Measurements from ENCODE around the gene CARD19.

CARD19 gene

GRCh38 chr9:93064392-93065134 is 31.5 kb upstream of the CARD19 start:
- peak; percentile 38 for DNase-seq

DNA sequence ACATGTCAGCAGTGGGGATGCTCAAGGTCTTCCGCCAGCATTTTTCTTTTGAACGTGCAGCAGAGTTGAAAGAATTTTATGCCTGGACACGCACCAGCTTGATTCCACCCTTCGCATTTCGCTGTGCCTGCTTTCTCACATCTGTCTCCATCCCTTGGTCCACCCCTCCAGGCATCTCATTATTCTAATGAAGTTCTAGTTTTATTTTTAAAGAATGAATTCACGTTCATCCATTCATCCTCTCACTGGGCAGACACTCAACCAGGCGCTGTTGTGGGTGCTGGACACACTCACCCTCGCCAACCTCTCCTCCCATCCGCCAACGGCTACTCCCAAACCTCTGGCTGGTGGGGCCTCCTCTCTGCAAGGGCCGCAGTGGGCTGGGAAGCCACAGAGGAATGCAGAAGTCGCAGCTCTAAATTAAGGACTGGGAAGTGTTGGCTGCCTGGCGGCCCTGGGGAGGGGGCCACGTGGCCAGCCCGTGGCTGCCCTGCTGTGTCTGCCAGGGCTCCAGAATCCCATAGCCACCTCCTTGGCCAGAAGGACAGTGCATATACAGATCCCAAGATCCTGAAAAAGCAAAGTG is 30.8 kb upstream of the CARD19 start:
- DNase-seq: no peak

- DNase-seq: no peak
Measured at GRCh38 chr9:93066978-93067603, 28.9 kb upstream of the CARD19 start.

GRCh38 chr9:93068956-93069355 is 27.1 kb upstream of the CARD19 start:
- no peak for DNase-seq

DNA sequence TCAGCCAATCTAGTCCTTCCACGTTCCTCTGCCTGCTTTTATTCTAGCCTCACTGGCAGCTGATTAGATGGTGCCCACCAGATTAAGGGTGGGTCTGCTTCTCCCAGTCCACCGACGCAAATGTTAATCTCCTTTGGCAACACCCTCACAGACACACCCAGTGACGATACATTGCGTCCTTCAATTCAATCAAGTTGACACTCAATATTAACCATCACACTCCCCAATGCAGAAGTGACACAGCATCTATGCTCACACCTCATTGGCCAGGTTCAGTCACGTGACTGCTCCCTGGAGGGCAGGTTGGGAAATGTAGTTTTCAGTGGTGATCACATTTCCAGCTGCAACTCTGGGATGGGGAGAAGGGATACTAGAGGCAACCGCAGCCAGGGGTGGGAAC is 24.6 kb upstream of the CARD19 start:
- peak; percentile 72 for DNase-seq

GRCh38 chr9:93072383-93072795 is 23.6 kb upstream of the CARD19 start:
- peak; percentile 12 for DNase-seq

- DNase-seq: no peak
Measured at GRCh38 chr9:93076101-93076791, 19.8 kb upstream of the CARD19 start.

DNA sequence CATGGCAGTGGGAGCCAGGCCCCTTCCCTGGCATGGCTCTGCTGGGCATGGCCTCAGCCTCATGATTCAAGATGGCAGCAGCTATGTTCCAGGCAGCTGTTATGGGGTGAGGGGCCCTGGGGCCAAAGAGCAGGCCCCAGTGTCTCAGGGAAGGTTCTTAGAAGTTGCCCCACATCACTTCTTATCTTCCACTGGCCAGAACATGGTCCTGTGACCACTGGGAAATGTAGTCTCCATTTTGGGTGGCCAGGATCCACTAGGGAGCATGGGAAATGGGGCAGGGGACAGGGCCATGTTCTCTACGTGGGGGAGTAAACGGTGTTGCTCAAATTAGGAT is 19.3 kb upstream of the CARD19 start:
- no peak for DNase-seq

DNA sequence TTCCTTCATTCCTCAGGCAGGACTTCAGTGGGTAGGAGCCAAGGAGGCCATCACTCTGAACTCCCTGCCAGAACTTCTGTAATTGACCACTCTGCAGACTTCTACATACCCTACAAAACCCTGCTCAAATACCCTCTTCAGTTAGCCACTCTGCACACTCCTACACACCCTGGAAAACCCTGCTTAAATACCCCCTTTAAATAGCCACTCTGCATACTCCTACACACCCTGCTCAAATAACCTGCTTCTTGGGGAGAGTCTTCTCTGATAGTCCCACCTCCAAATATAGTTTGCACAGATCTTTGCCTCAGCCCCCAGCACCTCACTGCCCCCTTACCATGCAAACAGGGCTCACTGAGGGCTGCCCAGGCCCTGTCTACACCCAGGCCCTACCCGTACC is 18.6 kb upstream of the CARD19 start:
- no peak for DNase-seq

- DNase-seq: no peak
Measured at GRCh38 chr9:93077811-93078210, 18.2 kb upstream of the CARD19 start.

- no peak for DNase-seq
Measured at GRCh38 chr9:93079371-93079770, 16.6 kb upstream of the CARD19 start.

- no peak for DNase-seq
Measured at GRCh38 chr9:93080406-93080805, 15.6 kb upstream of the CARD19 start.

GRCh38 chr9:93081081-93081529 is 14.9 kb upstream of the CARD19 start:
- no peak for DNase-seq

DNA sequence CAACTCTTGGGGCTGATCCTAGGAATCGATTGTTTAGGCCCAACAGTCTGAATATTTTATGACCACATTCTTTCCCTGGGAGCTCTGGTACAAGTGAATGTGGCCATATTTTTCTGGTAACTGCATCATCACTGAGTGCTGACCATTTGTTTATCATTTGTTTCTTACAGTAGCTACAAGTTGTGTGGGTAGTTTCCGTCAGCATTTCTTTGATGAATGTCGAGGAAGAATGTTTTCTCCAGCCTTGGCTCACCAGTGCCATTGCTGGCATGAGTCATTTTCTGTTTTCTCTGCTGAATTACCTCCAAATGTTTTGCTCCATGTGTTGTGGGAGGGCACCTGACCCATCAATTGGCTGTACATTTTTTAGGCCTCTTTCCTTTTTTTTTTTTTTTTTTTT is 14.1 kb upstream of the CARD19 start:
- DNase-seq: no peak

- no peak for DNase-seq
Measured at GRCh38 chr9:93082841-93083411, 13.1 kb upstream of the CARD19 start.

DNA sequence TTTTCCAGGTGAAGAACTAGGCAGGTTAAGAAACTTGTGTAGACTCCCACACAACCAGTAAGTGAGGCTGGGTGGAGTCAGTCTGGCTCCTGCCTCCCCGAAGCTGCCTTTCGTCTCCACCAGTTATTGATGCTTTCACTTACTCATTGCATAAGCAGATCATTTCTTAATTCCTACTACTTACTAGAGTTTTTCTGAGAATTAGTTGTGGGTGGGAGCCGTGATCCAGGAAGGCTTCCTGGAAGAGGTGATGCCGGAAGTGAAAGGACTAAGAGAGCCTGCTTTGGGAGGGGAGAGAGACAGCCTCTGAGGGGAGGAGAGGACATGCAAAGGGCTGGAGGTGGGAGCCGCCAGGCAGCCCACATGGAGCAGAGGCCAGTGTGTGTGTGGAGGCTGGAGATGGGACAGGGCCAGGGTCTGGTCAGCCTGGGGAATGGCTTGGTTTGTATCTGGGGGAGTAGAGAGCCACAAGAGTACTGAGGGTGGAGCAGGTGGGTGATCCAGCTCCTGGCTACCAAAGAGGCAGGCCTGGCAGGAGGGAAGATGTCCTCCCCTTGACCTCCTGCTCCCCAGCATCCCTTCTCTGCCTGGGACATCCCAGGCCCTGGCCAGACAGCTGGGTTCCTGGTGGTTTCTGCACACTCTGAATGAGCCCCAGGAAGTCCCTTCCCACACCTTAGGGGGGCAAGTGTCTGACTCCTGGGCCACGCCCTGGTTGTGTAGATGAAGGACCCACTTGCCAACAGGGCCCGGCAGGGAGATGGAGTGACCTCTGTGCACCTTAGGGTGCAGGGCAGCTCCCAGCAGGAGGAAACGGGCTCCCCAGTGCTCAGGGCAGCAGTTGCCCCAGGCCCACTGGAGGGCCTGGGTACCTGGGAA is 12.2 kb upstream of the CARD19 start:
- DNase-seq: no peak

- DNase-seq: no peak
Measured at GRCh38 chr9:93084471-93084881, 11.5 kb upstream of the CARD19 start.

DNA sequence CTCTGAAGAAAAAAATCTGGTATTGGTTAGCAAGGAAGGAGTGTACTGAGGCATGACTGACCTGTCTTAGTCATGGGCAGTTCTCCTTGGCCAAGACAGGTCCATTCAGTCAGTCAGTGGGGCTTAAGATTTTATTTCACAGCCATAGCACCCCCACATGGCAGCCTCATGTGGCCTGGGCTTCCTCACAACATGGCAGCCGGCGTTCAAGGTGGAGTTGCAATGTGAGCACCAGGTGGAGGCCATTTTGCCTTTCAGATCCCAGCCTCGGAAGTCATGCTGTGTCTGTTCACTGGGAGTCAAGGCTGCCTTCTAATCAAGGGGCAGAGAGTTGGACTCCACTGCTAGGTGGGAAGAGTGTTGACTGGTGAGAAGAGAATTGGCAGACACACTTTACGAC is 10.3 kb upstream of the CARD19 start:
- no peak for DNase-seq

DNA sequence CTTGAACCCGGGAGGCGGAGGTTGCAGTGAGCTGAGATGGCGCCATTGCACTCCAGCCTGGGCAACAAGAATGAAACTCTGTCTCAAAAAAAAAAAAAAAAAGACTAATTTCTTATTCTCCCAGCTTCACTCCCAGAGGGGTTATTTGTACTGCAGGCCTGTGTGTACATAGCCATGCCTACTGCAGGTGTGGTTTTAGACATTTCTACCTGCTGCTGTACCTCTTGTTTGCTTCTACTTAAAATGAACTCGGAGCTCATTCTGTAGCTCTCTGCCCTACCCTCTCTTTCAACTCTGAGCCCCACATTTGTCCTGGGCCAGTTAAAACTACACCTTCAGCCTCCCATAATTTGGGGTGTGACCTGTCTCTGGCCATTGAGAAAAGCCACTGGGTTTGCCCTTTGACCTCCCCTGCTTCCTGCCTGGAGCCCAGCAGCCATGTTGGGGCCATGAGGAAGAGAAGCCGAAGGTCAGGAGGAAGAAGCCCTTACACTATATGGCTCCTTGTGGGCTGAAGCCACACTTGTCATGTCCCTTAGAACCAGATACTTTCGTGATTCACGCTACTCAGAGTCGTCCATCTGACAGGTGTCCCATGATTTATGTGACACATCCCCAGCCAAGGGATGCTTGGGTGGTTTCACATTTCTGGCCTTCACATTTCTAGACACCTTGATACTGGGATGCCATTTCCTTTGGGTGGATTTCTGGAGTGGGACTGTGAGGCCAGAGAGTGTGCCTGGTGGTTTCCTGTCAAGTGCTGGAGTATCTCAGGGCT is 9.4 kb upstream of the CARD19 start:
- DNase-seq: no peak

DNA sequence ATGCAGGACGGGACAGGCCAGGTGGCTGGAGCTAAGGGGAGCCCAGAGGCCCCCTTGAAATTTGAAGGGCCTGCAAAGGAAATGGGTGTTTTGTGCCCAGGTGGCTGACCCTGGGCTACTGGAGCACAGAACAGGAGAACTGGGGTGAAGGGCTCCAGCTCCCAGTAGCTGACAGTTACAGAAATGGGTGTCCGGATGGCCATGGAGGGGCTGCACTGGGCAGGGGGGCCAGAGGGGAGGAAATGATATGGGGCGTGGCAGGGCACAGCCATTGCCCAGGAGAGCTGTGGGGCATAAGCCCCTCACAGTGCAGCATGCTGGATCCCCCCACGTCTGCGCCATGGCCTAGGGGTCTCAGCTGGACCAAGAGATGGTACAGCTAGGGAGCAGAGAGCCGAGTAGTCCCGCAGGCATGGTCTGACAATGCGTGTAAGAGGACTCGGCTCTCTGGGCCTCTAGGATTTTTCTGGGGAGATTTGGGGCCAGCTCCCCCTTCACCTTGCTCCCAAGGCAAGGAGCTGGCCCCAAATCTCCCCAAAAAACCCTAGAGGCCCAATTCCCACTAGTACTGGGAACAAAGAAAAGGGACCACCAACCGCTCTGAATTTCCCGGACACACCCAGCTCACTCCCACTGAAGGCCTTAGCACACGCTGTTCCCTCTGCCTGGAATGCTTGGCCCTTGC is 7.9 kb upstream of the CARD19 start:
- no peak for DNase-seq

DNA sequence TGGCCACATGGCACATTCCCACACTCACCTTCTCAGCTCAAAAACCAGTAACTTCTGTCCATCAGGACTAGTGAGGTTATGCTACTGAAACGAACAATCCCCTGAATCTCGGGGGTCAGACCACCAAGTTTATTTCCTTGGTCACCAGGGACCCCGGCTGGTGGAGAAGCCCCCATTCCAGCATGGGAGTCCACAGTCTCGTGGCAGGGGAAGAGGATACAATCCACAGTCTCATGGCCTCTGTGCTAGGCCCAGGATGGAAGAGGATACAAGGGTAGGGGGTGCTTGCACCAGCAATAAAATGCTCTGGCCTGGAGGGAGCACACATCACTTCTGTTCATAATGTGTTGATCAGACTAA is 7.4 kb upstream of the CARD19 start:
- DNase-seq: no peak

Measured in NCI-H82 (cell line).